ENCODE results near the gene IGFBP6.

DNA sequence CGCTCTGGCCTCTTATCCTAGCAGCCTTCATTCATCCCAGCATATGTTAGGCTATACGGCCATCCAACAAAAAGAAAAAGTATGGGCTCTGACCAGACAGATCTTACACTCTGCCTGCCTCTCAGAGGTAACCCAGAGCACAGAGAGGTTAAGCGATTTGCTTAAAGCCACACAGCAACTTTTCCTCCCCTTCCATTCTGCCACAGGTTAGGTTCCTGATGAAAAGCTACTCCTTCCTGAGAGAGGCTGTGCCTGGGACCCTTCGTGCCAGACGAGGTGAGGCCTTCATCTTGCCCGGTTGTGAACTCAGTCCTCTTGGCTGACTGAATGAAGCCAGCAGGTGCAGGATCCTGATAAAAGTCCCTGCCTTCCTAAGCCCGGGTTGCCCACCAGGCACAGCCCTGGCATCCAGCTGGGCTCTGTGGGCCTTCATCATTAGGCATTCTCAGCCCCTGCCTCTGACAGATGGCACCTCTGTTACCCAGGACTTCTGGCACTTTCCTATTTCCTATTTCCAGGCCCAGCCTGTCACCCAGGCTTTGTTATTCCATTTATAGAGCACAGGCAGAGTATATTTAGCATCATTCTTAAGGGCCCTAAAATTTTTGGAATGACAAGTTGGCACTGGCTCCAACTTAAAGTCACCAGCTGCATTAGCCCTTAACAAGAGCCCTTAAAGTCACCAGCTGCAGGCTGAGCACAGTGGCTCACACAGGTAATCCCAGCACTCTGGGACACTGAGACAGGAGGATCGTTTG is 18.6 kb downstream of the IGFBP6 start:
- TF ChIP-seq EP300 (conservative IDR thresholded peaks at IDR 0.05; ENCODE audit: poor library complexity, severe bottlenecking) (no peak), EZH2 (IDR thresholded peaks at IDR 0.05; ENCODE audit: borderline replicate concordance, insufficient read depth, low read length, poor library complexity, severe bottlenecking) (no peak), RAD21 (conservative IDR thresholded peaks at IDR 0.05) (no peak), TAF1 (IDR thresholded peaks at IDR 0.05; ENCODE audit: low read depth) (no peak), POLR2AphosphoS5 (IDR thresholded peaks at IDR 0.05) (no peak), MXI1 (conservative IDR thresholded peaks at IDR 0.05; ENCODE audit: poor library complexity, severe bottlenecking) (no peak), SMC3 (conservative IDR thresholded peaks at IDR 0.05; ENCODE audit: poor library complexity) (no peak)
- TF ChIP-seq, protein P1, sequence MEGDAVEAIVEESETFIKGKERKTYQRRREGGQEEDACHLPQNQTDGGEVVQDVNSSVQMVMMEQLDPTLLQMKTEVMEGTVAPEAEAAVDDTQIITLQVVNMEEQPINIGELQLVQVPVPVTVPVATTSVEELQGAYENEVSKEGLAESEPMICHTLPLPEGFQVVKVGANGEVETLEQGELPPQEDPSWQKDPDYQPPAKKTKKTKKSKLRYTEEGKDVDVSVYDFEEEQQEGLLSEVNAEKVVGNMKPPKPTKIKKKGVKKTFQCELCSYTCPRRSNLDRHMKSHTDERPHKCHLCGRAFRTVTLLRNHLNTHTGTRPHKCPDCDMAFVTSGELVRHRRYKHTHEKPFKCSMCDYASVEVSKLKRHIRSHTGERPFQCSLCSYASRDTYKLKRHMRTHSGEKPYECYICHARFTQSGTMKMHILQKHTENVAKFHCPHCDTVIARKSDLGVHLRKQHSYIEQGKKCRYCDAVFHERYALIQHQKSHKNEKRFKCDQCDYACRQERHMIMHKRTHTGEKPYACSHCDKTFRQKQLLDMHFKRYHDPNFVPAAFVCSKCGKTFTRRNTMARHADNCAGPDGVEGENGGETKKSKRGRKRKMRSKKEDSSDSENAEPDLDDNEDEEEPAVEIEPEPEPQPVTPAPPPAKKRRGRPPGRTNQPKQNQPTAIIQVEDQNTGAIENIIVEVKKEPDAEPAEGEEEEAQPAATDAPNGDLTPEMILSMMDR (IDR thresholded peaks at IDR 0.05; ENCODE audit: poor library complexity, severe bottlenecking): no peak
- TF ChIP-seq, protein P2, sequence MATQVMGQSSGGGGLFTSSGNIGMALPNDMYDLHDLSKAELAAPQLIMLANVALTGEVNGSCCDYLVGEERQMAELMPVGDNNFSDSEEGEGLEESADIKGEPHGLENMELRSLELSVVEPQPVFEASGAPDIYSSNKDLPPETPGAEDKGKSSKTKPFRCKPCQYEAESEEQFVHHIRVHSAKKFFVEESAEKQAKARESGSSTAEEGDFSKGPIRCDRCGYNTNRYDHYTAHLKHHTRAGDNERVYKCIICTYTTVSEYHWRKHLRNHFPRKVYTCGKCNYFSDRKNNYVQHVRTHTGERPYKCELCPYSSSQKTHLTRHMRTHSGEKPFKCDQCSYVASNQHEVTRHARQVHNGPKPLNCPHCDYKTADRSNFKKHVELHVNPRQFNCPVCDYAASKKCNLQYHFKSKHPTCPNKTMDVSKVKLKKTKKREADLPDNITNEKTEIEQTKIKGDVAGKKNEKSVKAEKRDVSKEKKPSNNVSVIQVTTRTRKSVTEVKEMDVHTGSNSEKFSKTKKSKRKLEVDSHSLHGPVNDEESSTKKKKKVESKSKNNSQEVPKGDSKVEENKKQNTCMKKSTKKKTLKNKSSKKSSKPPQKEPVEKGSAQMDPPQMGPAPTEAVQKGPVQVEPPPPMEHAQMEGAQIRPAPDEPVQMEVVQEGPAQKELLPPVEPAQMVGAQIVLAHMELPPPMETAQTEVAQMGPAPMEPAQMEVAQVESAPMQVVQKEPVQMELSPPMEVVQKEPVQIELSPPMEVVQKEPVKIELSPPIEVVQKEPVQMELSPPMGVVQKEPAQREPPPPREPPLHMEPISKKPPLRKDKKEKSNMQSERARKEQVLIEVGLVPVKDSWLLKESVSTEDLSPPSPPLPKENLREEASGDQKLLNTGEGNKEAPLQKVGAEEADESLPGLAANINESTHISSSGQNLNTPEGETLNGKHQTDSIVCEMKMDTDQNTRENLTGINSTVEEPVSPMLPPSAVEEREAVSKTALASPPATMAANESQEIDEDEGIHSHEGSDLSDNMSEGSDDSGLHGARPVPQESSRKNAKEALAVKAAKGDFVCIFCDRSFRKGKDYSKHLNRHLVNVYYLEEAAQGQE (IDR thresholded peaks at IDR 0.05; ENCODE audit: borderline replicate concordance): no peak

Data from neural cell (in vitro differentiated cells).